ENCODE results near the gene SMIM5.

DNA sequence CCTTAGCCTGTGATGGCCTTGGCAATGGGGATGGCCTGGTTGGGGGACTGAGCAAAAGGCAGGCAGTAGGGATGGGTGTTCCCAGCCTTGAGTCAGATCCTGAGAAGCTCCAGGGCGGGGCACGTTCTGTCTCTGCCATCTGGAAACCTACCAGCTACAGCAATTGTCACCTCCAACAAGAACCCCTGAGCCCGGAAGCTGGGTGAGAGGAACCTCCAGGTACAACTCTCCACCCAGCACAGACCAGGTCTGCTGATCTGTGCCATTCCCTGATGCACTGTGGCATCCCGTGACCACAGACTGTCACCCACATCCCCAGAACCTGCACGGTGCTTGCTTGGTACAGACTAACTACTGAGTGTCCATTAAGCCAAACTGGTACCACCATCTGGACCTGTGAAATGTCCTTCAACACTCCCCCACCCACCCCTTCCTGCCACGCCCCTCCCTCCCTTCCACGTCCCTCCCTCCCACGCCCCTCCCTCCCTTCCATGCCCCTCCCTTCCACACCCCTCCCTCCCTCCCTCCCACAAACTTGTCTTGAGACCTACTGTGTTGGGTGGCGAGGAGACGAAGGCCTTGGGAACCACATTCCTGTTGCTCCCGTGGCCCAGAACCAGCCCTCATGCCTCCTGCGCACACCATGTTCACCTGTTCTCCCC is 29.1 kb upstream of the SMIM5 start:
- TF ChIP-seq, protein P1, sequence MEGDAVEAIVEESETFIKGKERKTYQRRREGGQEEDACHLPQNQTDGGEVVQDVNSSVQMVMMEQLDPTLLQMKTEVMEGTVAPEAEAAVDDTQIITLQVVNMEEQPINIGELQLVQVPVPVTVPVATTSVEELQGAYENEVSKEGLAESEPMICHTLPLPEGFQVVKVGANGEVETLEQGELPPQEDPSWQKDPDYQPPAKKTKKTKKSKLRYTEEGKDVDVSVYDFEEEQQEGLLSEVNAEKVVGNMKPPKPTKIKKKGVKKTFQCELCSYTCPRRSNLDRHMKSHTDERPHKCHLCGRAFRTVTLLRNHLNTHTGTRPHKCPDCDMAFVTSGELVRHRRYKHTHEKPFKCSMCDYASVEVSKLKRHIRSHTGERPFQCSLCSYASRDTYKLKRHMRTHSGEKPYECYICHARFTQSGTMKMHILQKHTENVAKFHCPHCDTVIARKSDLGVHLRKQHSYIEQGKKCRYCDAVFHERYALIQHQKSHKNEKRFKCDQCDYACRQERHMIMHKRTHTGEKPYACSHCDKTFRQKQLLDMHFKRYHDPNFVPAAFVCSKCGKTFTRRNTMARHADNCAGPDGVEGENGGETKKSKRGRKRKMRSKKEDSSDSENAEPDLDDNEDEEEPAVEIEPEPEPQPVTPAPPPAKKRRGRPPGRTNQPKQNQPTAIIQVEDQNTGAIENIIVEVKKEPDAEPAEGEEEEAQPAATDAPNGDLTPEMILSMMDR (IDR thresholded peaks at IDR 0.05), result no peak
- no peak for TF ChIP-seq POLR2A (IDR thresholded peaks at IDR 0.05)
- no peak for TF ChIP-seq POLR2AphosphoS5 (IDR thresholded peaks at IDR 0.05)
